8988T (cell line): ENCODE results near the gene PIGW.

Experiments used
- DNase-seq: peaks from one replicate; pipeline ENCODE4 v3.0.0; 2011

PIGW gene

DNA sequence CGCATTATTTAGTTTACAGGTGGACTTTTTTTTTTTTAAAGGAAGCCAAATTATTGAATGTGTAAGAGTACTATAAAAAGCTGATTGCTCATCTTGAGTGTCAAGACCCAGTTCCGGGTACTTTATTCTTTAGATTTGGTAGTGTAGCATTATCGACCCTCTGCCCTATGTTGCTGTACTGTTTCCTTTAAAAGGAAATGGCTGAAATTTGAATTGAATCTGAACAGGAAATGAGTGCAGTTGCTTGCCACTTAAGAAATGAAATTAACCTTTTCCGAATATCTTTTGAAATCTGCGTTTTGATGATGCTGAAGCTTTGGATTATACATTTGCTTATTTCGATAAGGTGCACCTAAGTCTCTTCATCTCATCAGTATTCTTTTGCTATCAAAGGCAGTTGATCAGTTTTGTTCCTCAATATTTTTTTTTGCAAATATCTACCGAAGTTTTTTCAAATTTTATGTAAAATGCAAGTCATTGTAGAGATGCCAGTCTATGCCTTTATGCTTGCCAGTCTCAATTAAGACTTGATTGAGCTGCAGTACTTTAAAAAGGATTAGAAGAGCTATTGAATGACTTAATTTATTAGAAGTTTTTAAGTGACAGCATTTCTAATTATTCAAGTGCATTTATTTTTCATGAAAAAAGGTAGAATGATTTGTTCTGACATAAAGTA, 11.8 kb downstream of the PIGW start:
- DNase-seq: no peak

DNA sequence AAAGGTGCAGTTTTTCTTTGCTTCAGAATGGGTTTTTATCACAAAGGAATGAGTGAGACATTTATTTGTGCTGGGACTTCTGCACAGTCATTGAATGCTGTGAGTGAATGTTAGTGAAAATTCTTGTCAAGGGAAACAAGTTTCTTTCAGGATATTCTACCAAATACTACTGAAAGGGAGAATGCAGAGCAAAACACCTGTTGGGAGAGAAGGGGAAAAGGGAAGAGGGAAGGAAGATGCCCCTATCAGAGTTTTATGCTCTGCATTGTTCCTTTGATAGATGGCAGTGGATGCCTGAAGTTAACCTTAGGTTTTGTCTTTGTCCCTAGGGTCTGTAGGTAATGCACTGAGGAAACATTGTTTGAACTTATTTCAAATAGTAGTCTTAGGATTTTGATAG, 13.0 kb downstream of the PIGW start:
- DNase-seq: no peak

DNA sequence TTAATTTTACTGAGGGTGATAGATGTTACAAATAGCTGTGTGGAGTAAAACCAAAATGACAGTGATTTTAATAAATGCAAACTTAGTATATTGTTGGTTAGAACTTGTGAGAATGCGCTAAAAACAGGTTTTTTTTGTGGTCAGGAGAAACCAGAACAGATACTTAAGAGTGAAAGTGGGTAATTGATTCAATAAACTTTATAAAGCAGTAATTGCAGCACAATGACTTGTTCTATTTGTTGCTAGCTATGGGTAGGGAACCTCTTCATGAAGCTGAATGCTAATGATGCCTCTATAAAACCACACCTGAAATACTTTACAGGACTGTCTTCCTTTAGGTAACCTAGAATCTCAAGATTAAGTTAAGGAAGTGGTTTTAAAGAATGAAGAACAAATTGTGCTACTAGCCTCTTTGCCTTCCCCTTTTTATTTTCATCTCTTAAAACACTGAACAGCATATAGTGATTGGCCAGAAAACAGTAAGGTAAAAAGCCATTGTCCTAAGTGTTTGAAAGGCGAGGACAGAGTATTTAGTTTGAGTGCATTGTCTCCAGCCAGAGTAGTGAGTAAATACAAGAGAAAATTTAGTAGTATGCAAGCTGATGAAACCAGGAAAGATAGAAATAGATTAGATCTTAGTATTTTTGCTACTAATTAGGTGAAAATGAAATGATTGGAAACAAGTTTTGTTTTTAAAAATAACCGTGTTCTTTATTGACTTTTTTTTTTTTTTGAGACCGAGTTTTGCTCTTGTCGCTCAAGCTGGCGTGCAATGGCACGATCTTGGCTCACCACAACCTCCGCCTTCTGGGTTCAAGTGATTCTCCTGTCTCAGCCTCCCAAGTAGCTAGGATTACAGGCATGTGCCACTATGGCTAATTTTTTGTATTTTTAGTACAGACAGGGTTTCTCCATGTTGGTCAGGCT, 16.0 kb downstream of the PIGW start:
- no peak for DNase-seq

DNA sequence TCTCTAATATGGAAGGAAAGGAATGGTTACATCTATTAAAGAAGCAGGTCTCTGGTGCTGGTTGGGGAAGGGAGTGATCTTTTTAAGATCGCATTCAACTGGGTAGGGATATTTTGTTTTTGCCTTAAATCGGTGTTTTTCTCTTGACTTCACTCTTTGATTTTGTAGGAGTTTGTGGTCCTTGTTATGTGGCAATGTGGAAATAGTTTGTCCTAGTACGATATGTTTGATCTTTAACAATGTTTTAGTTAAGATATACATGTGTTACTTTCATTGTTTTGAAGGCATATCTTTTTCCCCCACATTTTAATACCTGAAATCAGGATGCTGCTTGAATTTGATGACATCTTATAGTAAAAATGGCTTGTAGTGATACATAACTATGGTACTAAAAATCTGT, 18.7 kb downstream of the PIGW start:
- DNase-seq: no peak

DNA sequence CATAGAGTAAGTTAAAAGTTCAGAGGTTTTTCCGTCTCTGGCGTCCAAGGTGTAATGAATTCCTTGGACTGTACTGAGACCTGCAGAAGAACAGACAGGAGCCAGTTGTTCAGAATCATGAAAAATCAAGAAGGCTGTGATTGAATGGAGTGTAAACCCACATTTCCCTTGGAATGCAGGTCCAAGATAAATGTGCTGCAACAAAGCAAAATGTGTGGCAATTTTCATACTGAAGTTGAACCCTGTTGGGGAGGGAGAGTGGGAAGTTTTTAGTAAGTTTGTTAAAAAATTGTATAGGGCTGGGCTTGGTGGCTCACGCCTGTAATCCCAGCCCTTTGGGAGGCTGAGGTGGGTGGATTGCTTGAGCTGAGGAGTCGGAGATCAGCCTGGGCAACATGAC, 31.3 kb downstream of the PIGW start:
- DNase-seq: no peak

DNA sequence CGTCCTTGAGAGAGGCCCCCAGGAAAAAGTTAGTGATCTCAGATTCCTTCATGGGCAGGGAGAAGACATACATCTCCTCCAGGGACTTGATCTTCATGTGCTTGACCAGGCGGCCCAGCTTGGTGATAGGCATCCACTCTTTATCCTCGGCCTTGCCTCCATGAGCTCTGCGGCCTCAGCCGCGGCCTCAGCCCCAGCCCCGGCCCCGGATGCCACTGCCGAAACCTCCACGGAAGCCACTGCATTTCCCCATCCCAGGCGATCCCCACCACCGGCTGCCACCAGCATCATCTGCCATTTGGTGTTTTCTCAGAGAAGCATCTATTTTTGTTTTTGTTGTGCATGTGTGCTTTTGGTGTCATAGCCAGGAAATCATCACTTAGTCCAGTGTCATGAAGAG, 40.2 kb downstream of the PIGW start:
- DNase-seq: no peak

DNA sequence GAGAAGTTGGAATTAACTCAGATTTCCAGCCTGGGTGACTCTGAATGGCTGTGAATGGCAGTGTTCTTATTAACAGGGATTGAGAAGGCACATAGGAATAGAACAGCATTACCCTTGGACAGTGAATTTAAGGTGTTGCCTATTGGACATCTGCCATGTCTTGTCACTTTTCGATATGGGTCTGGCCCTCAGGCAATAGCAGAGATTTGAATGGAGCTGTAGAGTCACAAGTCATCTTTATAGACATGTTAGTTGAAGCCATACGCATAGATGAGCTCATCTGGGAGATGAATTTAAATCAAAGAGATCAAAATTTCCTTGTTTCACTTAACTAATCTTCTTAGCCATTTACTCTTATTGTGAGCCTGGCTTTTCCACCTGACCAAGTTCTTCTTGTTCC, 42.0 kb downstream of the PIGW start:
- DNase-seq: no peak

DNA sequence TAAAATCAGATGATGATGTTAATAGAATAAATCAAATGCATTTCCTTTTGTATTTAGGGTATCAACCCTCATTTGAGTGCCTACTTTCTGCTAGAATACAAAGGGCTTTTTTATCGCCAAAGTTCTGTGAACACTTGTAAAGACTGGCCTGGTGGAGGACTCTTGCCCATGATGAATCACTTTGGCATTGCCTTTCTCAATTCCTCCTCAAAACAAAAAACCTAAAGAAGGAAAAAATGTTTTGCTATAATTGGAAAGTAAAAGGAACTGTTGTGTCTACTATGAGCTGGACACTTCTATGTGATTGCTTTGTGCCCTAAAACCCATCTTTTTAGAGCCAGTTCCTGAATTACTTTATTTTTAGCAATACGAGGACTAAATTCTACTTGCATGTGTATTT, 43.9 kb downstream of the PIGW start:
- no peak for DNase-seq

DNA sequence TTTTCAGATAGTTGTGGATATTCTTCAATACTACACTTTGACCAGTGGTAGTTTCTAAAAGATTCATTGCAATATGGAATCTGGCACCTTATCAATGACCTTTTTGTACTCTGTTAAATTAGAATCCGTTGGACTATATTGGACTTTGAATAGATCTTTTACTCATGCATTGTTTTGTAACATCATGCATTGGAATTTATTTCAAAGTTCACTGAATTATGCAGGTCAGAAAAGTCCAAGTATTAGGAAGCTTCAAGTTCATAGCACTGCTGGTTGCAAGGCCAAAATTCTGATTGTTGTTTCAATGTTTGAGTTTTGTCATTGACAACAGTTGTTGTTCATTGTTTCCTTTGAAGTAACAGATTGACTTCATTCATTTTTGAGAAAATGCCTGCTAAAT, 49.0 kb downstream of the PIGW start:
- DNase-seq: no peak

DNA sequence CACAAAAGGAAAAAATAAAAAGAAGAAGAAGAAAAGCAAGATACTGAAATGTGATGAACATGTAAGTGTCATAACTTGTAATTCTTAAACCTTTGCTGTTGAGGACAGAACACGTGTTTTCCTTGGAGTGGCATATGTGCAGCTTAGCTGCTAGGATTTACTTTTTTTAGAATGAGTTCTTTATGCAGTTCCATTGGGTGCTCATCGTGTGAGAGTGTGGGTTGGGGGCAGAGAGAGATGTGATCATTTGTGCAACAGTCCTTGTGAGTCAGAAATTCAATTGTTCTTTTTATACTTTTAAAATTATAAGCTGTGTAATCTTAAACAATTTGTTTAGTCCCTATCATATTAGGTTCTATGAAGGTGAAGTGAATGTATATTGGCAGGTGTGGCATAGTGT, 51.4 kb downstream of the PIGW start:
- DNase-seq: no peak
